ENCODE results near the gene PHF13.
"Not testable (repeated sequence)": the region's sequence is repeated elsewhere in the genome, so short reads cannot be mapped to it uniquely, and the experiment has no call there.

The PHF13 gene

DNA sequence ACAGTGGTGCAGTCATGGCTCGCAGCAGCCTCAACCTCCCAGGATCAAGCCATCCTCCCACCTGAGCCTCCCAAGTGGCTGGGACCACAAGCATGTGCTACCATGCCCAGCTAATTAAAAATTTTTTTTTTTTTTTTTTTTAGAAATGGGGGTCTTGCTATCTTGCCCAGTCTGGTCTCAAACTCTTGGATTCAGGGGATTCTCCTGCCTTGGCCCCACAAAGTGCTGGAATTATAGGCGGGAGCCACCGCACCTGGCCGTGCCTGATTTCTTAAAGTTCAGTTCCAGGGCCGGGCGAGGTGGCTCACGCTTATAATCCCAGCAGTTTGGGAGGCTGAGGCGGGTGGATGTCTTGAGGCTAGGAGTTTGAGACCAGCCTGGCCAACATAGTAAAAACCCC is 17.5 kb downstream of the PHF13 start:
- no peak for DNase-seq

DNA sequence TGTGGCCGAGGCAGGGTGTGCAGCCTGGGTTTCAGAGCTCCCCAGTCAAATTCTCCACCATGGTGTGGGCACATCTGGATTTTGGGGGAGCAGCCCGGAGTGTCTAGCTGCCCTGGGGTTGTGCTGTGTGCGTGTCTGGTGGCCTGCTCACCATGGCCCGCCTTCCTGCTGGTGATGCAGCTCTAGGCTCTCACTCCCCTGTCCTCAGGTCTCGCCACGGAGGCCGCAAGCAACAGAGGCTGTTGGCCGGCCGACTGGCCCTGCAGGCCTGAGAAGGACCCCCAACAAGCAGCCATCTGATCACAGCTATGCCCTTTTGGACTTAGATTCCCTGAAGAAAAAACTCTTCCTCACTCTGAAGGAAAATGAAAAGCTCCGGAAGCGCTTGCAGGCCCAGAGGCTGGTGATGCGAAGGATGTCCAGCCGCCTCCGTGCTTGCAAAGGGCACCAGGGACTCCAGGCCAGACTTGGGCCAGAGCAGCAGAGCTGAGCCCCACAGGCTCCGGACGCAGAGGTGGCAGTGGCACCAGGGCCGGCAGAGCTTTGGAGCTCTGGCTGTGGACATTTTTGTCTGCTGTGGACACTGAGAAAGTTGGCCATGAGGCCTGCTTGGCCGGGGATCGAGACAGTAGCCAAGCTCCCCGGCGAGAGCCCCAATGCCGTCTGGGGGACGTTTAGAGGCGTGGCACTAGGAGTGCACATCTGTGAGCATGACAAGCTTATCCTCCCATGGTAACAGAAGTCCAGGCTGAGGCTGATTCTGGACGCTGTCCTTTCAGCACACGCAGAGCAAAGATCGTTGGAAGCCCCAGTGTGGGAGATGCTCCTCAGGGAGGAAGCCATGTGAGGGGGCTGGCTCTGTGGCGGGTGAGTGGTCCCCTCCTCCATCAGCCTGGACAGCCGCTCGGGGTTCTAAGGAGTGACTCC is 19.3 kb downstream of the PHF13 start:
- DNase-seq = no peak

DNA sequence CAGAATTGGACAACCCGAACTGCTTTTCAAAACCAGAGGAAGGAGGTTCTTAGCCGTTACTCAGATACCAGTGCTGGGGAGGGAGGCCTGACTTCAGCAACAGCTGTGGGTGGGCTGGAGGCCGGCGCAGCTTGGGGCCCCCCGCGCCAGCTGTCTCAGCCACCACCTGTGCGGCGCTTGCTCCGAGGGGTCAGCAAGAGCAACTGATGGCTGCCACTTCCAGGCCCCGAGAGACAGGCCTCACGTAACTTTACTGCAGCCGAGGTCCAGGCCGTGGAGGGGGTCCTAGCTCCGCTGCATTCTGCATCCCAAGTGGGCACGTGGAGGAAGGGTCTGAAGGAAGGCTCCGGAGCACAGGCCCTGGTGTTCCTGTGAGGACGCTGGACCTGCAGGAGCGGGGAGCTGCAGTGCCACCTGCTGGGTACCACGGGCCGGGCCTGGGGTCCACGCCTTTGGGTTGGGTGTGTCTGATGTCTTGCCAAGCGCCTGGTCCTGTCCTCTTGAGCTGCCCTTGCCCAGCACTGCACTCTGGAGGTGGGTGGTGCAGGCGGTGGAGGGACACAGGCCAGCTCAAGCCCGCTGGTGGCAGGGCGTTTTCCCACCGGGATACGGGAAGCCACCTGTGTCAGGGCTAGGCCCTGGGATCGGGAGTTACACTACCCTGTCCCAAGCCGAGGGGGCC is 21.0 kb downstream of the PHF13 start:
- DNase-seq = peak; percentile 27

DNA sequence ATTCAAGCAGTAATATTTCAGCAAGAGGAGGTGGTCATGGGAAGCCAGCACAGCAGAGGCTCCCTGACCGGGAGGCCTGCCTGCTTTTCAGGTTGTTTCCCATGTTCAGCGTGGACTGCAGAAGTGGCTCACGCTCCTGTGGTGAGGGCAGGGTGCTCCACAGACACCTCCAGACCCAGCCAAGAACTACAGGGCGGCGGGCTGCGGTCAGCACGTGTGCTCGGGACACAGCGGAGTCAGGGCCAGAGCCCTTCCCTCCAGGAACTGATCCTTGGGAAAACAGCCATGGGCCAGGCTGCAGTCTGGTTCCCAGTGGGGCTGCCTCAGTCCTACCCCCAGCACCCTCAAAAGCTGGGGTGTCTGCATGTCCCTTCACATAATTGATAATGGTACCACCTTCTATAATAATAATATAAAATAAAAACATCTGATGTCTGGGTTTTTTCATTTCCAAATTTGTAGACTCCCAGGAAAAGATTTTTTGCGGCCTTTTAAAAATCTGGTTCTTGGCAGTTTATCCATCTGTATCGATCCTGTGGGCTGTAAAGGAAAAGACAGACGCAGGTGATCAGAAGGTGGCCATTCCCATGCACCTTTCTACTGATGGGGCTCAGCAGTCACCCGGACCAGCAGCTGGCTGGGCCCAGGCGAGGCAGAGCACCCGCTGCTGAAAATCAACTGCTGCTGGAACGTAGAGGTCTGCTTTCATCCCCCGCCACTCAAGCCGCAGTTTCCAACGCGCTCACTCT is 21.8 kb downstream of the PHF13 start:
- DNase-seq = no peak

DNA sequence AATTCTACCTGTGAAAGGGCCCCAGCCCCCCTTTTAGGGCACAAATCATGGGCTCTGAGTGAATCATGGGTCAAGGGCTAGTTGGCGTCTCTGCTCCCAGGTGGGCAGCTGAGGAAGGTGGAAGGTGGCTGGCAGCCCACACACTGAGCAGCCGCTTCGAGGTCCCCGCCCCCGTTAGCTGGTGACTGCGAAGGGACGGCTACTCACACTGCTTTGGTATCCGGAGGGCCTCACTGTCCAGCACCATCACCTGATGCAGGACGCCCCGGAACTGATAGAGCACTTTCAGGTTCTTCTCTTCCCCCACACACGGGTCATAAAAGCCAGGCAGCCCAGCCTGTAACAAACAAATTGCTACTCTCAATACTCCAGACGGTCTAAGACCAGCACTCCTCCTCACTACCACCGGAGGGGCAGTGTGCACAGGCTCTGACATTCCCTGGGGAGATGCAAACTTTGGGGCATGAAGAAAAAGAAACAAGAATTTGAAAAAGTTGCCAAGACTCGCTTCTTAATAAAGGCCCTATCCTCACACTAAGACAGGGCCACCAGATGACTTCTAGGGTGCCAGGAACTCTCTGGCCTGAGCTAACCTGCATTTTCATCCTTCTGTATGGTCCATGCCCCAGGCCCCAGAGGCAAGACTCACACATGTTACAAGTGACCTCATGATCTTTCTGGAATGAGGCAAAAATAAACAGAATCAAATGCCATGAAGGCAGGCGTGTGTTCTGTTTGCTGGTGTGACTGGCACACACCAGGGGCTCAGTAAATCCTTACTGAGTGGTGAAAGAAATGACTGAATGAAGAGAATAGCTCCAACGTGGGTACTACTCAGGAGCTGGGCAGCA is 22.6 kb downstream of the PHF13 start:
- peak; percentile 12 for DNase-seq

DNA sequence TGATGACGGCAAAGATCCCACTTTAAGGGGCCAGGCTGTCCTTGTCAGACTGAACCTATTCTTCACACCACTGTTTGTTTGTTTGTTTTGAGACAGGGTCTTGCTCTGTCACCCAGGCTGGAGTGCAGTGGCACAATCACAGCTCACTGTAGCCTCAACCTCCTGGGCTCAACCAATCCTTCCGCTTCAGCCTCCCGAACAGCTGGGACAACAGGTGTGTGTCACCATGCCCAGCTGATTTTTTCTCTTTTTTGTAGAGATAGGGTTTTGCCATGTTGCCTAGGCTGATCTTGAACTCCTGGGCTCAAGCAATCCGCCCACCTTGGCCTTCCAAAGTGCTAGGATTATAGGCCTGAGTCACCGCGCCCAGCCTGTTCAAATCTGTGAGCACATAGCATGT is 23.2 kb downstream of the PHF13 start:
- DNase-seq = not testable (repeated sequence)

DNA sequence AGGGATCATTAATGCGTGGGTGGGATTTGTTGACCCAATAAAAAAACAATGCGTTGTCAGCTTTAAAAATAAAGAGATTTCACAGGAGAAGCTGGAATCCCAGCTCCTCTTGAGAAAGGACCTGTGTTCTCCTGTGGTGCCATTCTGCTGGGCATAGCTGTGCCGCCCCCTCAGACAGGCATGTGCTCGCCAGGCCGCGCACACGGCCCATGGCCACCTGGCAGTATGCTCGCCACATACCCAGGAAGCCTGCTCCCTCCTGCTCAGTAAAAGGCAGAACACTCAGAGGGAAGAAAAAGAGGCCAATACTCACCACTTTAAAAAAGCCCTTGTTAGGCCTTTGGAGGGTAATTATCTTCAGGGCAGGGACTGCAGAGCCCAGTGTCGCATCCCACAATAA is 24.2 kb downstream of the PHF13 start:
- DNase-seq = no peak

DNA sequence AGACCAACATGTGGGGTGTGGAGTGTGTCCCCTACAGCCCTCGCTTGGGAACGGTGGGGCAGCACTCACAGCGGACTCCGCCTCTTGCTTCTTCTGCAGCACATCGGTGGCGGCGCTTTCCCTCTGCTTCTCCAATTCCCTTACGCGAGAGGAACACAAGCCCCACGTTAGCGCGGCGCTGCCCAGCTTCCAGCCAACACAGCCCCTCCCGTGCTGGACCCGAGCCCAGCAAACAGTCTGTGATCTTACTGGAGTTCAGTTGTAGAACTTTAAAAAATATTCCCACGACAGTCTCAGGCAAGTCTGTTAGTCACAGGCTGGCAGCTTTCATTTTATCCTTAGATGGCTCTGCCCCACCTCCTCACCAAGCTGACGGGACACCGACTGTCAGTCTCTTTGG is 24.7 kb downstream of the PHF13 start:
- peak; percentile 52 for DNase-seq

DNA sequence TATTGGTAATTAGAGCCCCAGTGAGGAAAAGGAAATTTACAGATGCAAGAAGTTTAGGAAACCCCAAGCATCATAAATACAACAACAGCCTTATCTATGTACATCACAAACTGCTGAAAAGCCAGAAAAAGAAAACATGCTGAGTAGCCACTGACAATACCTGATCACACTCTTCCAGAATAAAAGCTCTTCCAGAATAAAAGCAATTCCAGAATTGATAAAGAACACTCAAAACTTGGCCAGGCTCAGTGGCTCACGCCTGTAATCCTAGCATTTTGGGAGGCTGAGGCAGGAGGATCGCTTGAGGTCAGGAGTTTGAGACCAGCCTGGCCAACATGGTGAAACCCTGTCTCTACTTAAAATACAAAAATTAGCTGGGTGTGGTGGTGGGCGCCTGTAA is 27.3 kb downstream of the PHF13 start:
- not testable (repeated sequence) for DNase-seq

DNA sequence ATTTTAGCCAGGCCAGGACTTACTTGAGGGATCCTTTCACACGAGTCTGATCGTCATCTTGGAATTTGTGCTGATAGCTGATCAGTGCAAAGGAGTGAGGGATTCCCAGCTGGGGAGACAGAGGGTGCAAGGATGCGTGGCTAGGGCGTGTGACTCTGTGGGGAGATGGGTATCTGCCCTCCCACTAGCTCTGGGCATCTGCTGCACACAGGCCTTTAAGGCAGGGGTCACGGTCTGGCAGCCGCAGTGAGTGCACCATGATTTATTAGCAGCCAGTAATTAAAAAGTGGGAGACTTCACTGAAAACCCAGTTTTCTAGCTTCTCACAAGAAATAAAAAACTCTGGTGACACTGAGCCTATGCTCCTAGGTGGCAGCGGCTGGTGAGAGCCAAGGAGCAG is 31.5 kb downstream of the PHF13 start:
- no peak for DNase-seq

DNA sequence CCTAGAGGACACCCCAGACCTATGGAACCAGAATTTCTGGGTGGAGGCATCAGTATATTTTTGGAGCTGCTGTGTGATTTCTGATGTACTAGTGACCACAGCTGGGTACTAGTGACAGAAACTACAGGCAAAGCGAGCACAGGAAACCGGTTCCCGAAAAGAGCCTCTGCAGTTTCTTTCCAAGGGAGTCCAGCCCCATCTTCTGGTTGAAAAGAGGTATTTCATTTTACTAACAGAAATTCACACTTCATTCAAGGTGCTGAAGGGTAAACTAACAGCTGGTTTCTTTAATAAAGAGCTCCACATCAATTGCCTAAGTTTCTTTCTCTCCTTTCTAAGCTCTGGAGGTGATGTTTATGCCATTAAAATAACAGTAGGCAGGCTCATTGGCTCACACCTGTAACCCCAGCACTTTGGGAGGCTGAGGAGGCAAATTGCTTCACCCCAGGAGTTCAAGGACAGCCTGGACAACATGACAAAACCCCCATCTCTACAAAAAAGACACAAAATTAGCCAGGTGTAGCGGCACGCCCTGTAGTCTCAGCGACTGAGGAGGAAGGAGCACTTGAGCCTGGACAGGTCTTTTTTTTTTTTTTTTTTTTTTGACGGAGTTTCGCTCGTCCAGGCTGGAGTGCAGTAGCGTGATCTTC is 33.1 kb downstream of the PHF13 start:
- peak; percentile 60 for DNase-seq

DNA sequence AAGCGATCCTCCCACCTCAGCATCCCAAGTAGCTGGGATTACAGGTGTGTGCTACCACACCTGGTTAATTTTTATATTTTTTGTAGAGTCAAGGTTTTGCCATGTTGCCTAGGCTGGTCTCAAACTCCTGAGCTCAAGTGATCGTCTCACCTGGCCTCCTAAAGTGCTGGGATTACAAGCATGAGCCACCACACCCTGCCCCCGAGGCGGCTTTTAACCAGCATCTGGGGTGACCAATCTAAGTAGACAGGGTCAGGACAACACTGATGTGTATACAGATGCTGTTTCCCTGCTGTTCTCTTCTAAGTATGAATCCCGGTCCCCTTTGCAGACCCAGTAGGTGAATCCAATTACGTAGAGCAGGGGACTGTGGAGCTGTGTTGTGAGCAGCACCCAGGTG is 35.0 kb downstream of the PHF13 start:
- no peak for DNase-seq

DNA sequence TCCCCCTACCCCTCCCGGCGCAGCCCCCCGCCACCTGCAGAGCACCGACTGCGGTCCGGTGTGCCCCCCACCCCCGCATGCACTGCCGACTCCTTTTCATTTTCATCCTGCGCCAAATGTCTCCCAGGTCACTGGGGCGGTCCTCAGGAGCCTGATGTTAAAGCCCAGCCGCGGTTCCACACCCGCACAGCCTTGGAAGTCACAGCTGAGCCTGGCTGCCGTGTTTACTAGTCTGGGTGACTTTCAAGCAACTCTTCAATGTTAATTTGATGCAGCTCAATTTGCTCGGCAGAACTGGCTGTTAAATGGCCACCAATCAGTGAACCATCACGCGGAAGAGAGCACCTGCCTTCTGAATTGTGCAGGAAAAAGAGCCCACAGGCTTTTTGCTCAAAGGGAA is 38.4 kb downstream of the PHF13 start:
- DNase-seq = no peak

DNA sequence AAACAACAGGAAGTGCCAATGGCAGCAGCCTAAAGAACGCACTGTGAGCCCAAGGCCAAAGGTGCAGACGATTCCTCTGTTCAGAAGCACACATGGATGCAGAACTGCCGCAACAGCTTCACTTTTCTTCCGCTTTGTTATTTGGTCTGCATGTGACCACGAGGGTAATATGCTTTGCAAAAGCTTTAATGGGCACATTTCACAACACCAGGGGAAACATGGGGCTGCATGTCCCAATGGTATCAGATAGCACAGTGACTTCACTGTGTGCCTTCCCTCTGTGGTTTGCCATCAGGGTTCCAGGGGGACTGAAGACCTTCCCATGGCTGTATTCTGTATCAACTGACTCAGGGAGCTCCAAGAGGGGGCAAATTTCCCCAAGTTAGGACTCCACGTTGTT is 39.5 kb downstream of the PHF13 start:
- DNase-seq = no peak

DNA sequence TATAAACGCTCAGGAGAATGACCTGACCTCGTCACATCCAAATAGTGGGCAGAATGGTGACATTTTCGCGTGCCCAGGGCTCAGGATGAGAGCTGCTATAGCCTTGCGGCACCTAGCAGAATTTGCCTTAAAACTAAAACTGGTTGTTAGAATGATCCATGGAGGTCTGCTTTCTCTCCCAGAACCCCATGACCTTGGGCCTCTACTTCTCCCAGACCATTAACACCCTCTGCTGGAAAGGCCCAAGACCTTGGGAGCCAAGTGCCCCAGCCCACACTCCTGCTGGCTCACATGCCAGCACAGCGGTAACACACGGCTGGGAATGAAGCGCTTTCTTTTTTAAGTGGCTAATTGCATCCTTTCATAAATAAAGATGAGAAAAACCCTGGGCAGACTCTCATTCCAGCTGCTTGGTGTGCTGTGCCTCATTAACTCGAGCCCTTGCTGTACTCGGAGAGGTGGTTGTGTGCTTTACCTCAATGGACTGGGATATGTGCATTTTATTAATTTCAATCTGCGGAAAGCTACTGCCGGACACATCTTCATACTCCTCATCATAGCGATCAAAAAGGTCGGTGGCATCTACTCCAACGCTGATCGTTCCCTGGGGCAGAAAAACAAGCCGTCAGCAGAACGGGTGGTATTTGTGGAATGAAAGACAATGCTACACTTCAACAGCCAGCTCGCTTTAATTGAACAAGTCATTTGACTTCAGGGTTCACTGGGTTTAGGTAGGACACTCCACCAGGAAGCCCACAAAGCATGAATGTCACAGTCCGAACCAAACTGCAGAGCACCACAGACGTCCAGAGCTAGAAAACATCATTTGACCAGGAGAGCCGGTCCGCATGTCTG is 40.1 kb downstream of the PHF13 start:
- no peak for DNase-seq

DNA sequence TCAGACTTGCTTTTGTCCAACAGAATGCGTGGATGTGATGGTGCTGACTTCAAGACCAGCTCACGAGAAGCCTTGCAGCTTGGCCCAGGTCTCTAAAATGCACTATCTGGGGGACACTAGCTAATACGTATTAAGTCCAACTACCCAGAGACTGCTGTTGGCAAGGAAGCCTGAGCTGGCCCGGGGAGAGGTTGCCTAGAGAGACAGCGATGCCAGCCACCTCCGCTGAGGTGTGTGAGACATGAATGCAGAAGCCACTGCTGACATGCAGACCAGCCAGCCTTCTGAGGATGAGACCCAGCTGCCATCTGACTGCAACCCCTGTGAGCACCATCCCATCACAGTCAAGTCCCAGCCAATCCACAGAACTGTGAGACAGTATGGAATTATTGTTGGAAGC is 43.6 kb downstream of the PHF13 start:
- no peak for DNase-seq

DNA sequence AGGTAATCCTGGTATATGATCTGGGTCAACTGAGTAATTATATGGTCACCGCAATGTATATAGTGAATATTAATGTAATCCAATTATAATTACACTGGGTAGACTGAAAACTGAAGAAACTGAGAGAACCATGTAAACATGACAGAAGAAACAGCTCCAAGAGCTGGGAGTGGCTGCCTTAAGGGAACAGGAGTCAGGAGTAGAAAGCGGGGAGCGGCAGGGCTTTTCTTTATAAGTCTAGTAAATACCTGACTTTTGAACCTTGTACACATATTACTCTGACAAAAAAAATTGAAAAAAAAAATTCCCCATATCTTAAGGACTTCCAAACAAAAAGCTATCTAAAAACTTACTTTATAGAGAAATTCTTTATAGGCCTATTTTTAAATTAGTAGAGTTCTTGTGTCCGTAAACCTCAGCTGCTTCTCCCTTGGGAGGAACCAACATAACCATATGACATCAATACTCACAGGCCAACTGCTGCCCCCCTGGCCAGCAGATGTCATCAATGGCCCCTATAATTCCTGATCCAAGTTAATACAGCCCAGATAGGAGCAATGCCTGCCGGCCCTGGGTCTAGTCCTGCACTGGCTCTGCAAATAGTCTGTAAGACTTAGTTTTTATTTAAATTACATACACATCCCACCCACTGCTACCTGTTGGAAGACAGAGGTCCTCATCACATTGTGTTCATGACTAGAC is 45.0 kb downstream of the PHF13 start:
- no peak for DNase-seq

DNA sequence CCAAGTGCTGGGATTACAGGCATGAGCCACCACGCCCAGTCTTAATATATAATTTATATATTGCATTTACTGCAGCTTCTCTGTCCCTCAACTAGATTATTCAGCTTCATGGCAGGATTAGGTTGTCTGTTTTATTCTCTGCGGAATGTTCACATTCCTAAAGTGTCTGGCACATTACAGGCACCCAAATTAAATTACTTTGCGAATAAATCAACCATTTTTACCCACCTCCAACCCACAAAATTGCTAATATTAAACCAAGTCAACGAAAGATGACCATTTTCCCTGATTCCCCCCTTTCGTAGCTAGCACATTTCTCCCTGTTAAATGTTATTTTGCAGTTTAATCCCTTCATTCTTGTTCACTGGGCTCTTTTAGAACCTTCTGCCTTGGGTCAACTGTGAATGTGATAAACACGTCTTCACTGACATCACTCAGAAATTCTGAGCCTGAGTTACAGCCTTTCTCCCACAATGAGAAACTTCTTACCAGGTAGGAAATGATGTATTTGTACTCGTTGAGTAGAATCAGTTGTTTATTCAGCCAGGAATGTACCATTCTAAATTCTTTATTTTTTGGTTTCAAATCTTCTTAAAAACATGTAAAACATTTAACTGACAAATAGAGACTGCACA is 47.0 kb downstream of the PHF13 start:
- DNase-seq = no peak

DNA sequence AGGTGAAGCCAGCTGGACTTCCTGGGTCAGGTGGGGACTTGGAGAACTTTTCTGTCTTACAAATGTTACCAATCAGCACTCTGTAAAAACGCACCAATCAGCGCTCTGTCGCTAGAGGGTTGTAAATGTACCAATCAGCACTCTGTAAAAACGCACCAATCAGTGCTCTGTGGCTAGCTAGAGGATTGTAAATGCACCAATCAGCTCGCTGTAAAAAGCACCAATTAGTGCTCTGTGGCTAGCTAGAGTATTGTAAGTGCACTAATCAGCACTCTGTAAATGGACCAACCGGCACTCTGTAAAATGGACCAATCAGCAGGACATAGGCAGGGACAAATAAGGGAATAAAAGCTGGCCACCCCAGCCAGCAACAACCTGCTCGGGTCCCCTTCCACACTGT is 48.9 kb downstream of the PHF13 start:
- DNase-seq = not testable (repeated sequence)

DNA sequence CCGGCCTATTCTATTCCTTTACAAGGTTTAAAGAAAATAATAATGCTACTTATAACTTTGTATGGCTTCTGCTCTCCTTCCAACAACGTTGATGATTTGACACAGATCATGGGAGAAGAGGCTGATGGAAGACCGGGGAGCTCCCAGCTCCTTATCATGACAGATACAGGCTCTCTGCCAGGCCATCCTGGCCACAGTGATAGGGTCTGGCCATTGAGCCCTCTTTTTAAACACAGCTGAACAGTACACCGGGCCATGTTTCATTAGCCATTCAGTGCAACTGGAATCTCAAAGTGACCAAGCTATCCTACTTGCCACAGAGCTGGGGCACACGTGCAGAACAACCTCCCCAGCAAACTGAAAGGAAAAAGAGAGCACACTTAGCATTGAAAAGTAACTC is 53.2 kb downstream of the PHF13 start:
- DNase-seq = no peak
